SU-DHL-6 (cell line): ENCODE results near the gene CRYBB1.

Source experiments
- H2AFZ ChIP-seq: fragments of 200-600 bp; sonication (generic); 2 replicates; pipeline ENCODE4 v1.6.1; 2014; ENCODE audit warnings: low read depth, mild to moderate bottlenecking, moderate library complexity, mixed read lengths, antibody characterized with exemption, low read length; ENCODE audit not compliant: severe bottlenecking
- H3F3A ChIP-seq: fragments of 200-600 bp; shearing (Covaris generic); 2 replicates; pipeline ENCODE4 v1.6.0; 2016; ENCODE audit warnings: antibody characterized with exemption, mild to moderate bottlenecking; ENCODE audit not compliant: insufficient read depth
- H3K27ac ChIP-seq: fragments of 200-600 bp; sonication (generic); 2 replicates; pipeline ENCODE4 v1.5.1; 2016; ENCODE audit warnings: low read depth, mild to moderate bottlenecking, low read length, moderate library complexity, mixed read lengths
- H3K27me3 ChIP-seq: fragments of 200-600 bp; sonication (generic), shearing (Covaris generic); 2 replicates; pipeline ENCODE4 v1.6.0; 2014; ENCODE audit warnings: mild to moderate bottlenecking, low read length
- H3K36me3 ChIP-seq: fragments of 200-600 bp; sonication (generic); 2 replicates; pipeline ENCODE4 v1.6.1; 2014; ENCODE audit warnings: mild to moderate bottlenecking, low read length, mixed read lengths
- H3K4me2 ChIP-seq: fragments of 300-600, 200-600 bp; shearing (Covaris generic), sonication (generic); 2 replicates; pipeline ENCODE4 v1.6.0; 2014; ENCODE audit warnings: low read length, low read depth, mild to moderate bottlenecking; ENCODE audit not compliant: poor library complexity, severe bottlenecking
- H3K4me3 ChIP-seq: fragments of 200-600 bp; sonication (generic); 2 replicates; pipeline ENCODE4 v1.5.1; 2014; ENCODE audit warnings: antibody characterized with exemption, low read length, mild to moderate bottlenecking, mixed read lengths; ENCODE audit not compliant: insufficient read depth, poor library complexity, severe bottlenecking
- H3K79me2 ChIP-seq: fragments of 200-600 bp; sonication (generic); 2 replicates; pipeline ENCODE4 v1.6.1; 2014; ENCODE audit warnings: mild to moderate bottlenecking, low read length, moderate library complexity; ENCODE audit not compliant: insufficient read depth
- H3K9ac ChIP-seq: fragments of 200-600 bp; sonication (generic); 2 replicates; pipeline ENCODE4 v1.7.0; 2014; ENCODE audit warnings: mild to moderate bottlenecking, low read length
- H3K9me2 ChIP-seq: fragments of 200-600 bp; sonication (generic); replicated peaks from 2 replicates; pipeline ENCODE4 v1.6.1; 2014; ENCODE audit warnings: low read length; ENCODE audit not compliant: insufficient read depth
- H3K9me3 ChIP-seq: fragments of 200-600 bp; sonication (generic); 2 replicates; pipeline ENCODE4 v1.6.1; 2014; ENCODE audit warnings: low read length, mixed read lengths; ENCODE audit not compliant: insufficient read depth
- H4K20me1 ChIP-seq: fragments of 200-600 bp; sonication (generic); 2 replicates; pipeline ENCODE4 v1.6.1; 2014; ENCODE audit warnings: low read depth, mild to moderate bottlenecking, antibody characterized with exemption, low read length, moderate library complexity, mixed read lengths
- EZH2phosphoT487 ChIP-seq: fragments of 200-600 bp; sonication (generic), shearing (Covaris generic); conservative IDR thresholded peaks from 2 replicates; pipeline ENCODE4 v1.6.1; 2018; ENCODE audit warnings: mild to moderate bottlenecking, antibody characterized with exemption, low read length, moderate library complexity, mixed read lengths
- TF ChIP-seq, protein P1 (sequence below): fragments of 200-600 bp; sonication (generic); IDR thresholded peaks from one replicate; pipeline ENCODE4 v1.5.1; 2017; ENCODE audit warnings: antibody characterized with exemption, mild to moderate bottlenecking, low read length, moderate library complexity; ENCODE audit not compliant: insufficient read depth, poor library complexity, severe bottlenecking

The CRYBB1 gene

GRCh38 chr22:26584010-26584409, 33.8 kb downstream of the CRYBB1 start:
- no peaks in the 10 kb centered on the region for H3K9me3 ChIP-seq
- no peak overlapping the region for H3K27ac ChIP-seq
- H3K9me2 ChIP-seq: no peaks in the 10 kb centered on the region
- no peak overlapping the region for H2AFZ ChIP-seq
- no peaks in the 10 kb centered on the region for H3K27me3 ChIP-seq
- 0 out of 2 replicates have a peak, but pooled peaks cover 2% of the 10 kb centered on the region for H4K20me1 ChIP-seq
- H3K79me2 ChIP-seq: peaks cover 18% of the 10 kb centered on the region
- H3K4me2 ChIP-seq: no peak overlapping the region
- peaks cover 5% of the 10 kb centered on the region; the same call in 1 of the 2 replicates for H3K36me3 ChIP-seq
- H3F3A ChIP-seq: peaks cover 18% of the 10 kb centered on the region
- TF ChIP-seq EZH2phosphoT487: no peak
- TF ChIP-seq, protein P1, sequence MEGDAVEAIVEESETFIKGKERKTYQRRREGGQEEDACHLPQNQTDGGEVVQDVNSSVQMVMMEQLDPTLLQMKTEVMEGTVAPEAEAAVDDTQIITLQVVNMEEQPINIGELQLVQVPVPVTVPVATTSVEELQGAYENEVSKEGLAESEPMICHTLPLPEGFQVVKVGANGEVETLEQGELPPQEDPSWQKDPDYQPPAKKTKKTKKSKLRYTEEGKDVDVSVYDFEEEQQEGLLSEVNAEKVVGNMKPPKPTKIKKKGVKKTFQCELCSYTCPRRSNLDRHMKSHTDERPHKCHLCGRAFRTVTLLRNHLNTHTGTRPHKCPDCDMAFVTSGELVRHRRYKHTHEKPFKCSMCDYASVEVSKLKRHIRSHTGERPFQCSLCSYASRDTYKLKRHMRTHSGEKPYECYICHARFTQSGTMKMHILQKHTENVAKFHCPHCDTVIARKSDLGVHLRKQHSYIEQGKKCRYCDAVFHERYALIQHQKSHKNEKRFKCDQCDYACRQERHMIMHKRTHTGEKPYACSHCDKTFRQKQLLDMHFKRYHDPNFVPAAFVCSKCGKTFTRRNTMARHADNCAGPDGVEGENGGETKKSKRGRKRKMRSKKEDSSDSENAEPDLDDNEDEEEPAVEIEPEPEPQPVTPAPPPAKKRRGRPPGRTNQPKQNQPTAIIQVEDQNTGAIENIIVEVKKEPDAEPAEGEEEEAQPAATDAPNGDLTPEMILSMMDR: no peak
- no peak overlapping the region for H3K9ac ChIP-seq
- no peak overlapping the region for H3K4me3 ChIP-seq

DNA sequence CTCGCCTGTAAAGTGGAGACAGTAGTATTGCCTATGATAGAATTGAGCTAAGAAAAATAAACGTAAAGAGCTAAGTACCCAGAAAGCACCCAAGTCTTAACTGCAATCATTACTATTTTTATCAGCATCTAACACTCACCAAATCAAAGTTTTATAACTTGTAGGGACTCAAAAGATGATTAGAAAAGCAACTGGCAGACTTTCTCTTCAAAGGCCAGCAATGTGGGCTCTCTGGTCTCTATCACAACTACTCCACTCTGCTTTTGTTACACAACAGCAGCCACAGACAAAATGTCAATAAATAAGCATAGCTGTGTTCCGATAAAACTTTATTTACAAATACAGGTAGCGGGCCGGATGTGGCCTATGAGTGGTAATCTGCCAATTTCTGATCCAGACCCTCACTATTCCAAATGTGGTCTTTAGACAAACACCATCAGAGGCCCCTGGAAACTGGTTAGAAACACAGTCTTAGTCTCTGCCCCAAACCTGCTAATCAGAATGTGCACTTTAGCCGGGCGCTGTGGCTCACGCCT, 36.1 kb downstream of the CRYBB1 start:
- Histone ChIP-seq H4K20me1 (no peaks in the 10 kb centered on the region), H3K27ac (no peak overlapping the region), H3K36me3 (no peaks in the 10 kb centered on the region), H3K9me3 (no peaks in the 10 kb centered on the region), H3K4me2 (no peak overlapping the region), H3F3A (peaks cover 22% of the 10 kb centered on the region), H3K4me3 (no peak overlapping the region), H3K27me3 (no peaks in the 10 kb centered on the region), H3K9ac (no peak overlapping the region), H3K9me2 (no peaks in the 10 kb centered on the region), H2AFZ (no peak overlapping the region), H3K79me2 (peaks cover 18% of the 10 kb centered on the region; the same call in 1 of the 2 replicates)
- TF ChIP-seq, protein P1: no peak

GRCh38 chr22:26581026-26581425, 36.8 kb downstream of the CRYBB1 start:
- no peak overlapping the region for H2AFZ ChIP-seq
- peaks cover 22% of the 10 kb centered on the region for H3F3A ChIP-seq
- no peak overlapping the region for H3K4me2 ChIP-seq
- no peaks in the 10 kb centered on the region for H3K9me3 ChIP-seq
- H3K27ac ChIP-seq: no peak overlapping the region
- H3K36me3 ChIP-seq: no peaks in the 10 kb centered on the region
- H3K4me3 ChIP-seq: no peak overlapping the region
- H3K9me2 ChIP-seq: no peaks in the 10 kb centered on the region
- no peaks in the 10 kb centered on the region for H4K20me1 ChIP-seq
- TF ChIP-seq, protein P1: no peak
- TF ChIP-seq EZH2phosphoT487: no peak
- H3K79me2 ChIP-seq: peaks cover 18% of the 10 kb centered on the region; the same call in 1 of the 2 replicates
- H3K9ac ChIP-seq: no peak overlapping the region
- no peaks in the 10 kb centered on the region for H3K27me3 ChIP-seq
